Lung (tissue), 12 donors: ENCODE measurements around the gene NRCAM. TPM values are rescaled to one million over a fixed set of nuclear protein-coding genes. Genes with fewer than 3 reads are reported as not detected.

Experiments used
- ATAC-seq: fragments of 200-7000 bp; cut with Tn5 transposase; one replicate; pipeline ENCODE4 v1.9.1; 2020; ENCODE audit warnings: moderate number of reproducible peaks; ENCODE audit not compliant: insufficient read depth, low FRiP score
- DNase-seq, 3 donors: peaks; one replicate each; pipeline ENCODE4 v3.0.0-alpha.2; 2013 to 2017
- H3K27ac ChIP-seq, 2 donors: one replicate each; pipeline ENCODE4 v1.5.1; 2013; ENCODE audit warnings: mild to moderate bottlenecking in 2 of 2, moderate library complexity in 2 of 2, control low read depth in 1 of 2, inconsistent platforms in 1 of 2, low read depth in 1 of 2, low read length in 1 of 2
- H3K27me3 ChIP-seq, 3 donors: one replicate each; pipeline ENCODE4 v1.5.1; 2013; ENCODE audit warnings: low read length in 2 of 3; ENCODE audit not compliant: control insufficient read depth in 3 of 3, insufficient read depth in 3 of 3
- H3K36me3 ChIP-seq, 4 donors: one replicate each; pipeline ENCODE4 v1.5.1; 2013; ENCODE audit warnings: low read length in 4 of 4, mild to moderate bottlenecking in 1 of 4, moderate library complexity in 1 of 4; ENCODE audit not compliant: control insufficient read depth in 4 of 4, insufficient read depth in 4 of 4
- H3K4me1 ChIP-seq, 5 donors: one replicate each; pipeline ENCODE4 v1.5.1; 2013; ENCODE audit warnings: low read length in 5 of 5, mild to moderate bottlenecking in 2 of 5, moderate library complexity in 1 of 5; ENCODE audit not compliant: control insufficient read depth in 5 of 5, insufficient read depth in 5 of 5
- H3K4me3 ChIP-seq: one replicate; pipeline ENCODE4 v1.5.1; 2013; ENCODE audit warnings: mild to moderate bottlenecking, control low read depth, moderate library complexity
- H3K9ac ChIP-seq, 2 donors: one replicate each; pipeline ENCODE4 v1.5.1; 2013; ENCODE audit warnings: low read length in 2 of 2, control low read depth in 1 of 2; ENCODE audit not compliant: insufficient read depth in 1 of 2
- H3K9me3 ChIP-seq, 4 donors: one replicate each; pipeline ENCODE4 v1.5.1; 2013; ENCODE audit warnings: low read length in 3 of 4, mild to moderate bottlenecking in 1 of 4, moderate library complexity in 1 of 4; ENCODE audit not compliant: control insufficient read depth in 4 of 4, insufficient read depth in 3 of 4
- WGBS, 2 donors: extraction: QIAGEN DNeasy Blood & Tissue Kit; methylation state at CpG; one replicate each; pipeline ENCODE4 v1.1.7; 2013; 5-methylcytosine and 5-hydroxymethylcytosine counted together
- polyA plus RNA-seq, 2 donors: library from polyadenylated mRNA; stranded (reverse); fragments of 200-250 nt; gene quantifications; one replicate each; pipeline ENCODE4 v1.2.1, GENCODE V29; 2013
- total RNA-seq, 2 donors: library from RNA; depleted of rRNA in 1 of 2; stranded (reverse); fragments of >200 nt in 1 of 2; gene quantifications; one replicate each; pipeline ENCODE4 v1.2.1, GENCODE V29; 2014 to 2021
- TF ChIP-seq, protein P1 (sequence below): IDR thresholded peaks from 2 replicates; pipeline ENCODE4 v1.5.1; 2012; ENCODE audit warnings: mild to moderate bottlenecking; ENCODE audit errors: control extremely low read depth, extremely low read depth
- donor health status: control.
- donor health status: control.
- donor health status: Bipolar disorder and iron deficiency.
- donor health status: healthy.
- donor health status: DM: yes; HTN: yes; CAD: no.

Gene NRCAM
- total and polyA plus RNA-seq, 4 donors = 2.5 to 32.4 (median 11.0) TPM

DNA sequence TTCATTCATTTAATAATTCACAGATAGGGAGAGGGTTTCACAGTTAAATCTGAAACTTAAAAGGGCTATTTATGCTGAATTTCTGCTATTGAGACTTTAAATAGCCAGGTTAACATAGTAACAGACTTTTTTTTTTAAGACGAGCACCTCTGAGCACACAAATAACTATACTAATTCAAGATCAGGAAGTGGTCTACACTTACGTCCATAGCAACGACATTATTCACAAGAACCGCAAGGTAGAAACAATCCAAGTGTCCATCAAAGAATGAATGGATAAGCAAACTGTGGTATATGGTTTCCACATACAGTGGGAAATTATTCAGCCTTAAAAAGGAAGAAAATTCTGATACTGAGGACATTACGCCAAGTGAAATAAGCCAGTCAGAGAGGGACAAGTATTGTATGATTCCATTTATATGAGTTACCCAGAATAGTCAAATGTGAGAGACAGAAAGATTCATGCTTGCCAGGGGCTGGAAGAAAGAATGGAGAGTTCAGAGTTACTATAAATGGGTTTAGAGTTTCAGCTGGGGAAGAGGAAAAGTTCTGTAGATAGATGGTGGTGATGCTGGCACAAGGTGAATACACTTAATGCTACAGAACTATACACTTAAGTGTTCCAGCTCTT, 185.7 kb downstream of the NRCAM start:
- no peak overlapping the region for H3K27ac ChIP-seq
- 34 to 45% methylated on average over 5 of the region's 5 CpGs for WGBS, 2 donors
- DNase-seq = no peak
- no peak for ATAC-seq
- H3K4me1 ChIP-seq = peaks cover 0 to 3% (median 0%) of the 10 kb centered on the region in 5 donors
- TF ChIP-seq, protein P1, sequence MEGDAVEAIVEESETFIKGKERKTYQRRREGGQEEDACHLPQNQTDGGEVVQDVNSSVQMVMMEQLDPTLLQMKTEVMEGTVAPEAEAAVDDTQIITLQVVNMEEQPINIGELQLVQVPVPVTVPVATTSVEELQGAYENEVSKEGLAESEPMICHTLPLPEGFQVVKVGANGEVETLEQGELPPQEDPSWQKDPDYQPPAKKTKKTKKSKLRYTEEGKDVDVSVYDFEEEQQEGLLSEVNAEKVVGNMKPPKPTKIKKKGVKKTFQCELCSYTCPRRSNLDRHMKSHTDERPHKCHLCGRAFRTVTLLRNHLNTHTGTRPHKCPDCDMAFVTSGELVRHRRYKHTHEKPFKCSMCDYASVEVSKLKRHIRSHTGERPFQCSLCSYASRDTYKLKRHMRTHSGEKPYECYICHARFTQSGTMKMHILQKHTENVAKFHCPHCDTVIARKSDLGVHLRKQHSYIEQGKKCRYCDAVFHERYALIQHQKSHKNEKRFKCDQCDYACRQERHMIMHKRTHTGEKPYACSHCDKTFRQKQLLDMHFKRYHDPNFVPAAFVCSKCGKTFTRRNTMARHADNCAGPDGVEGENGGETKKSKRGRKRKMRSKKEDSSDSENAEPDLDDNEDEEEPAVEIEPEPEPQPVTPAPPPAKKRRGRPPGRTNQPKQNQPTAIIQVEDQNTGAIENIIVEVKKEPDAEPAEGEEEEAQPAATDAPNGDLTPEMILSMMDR = no peak
- H3K4me3 ChIP-seq = no peak overlapping the region
- no peaks in the 10 kb centered on the region for H3K9me3 ChIP-seq
- H3K9ac ChIP-seq = no peak overlapping the region
- no peaks in the 10 kb centered on the region for H3K27me3 ChIP-seq
- no peaks in the 10 kb centered on the region for H3K36me3 ChIP-seq

DNA sequence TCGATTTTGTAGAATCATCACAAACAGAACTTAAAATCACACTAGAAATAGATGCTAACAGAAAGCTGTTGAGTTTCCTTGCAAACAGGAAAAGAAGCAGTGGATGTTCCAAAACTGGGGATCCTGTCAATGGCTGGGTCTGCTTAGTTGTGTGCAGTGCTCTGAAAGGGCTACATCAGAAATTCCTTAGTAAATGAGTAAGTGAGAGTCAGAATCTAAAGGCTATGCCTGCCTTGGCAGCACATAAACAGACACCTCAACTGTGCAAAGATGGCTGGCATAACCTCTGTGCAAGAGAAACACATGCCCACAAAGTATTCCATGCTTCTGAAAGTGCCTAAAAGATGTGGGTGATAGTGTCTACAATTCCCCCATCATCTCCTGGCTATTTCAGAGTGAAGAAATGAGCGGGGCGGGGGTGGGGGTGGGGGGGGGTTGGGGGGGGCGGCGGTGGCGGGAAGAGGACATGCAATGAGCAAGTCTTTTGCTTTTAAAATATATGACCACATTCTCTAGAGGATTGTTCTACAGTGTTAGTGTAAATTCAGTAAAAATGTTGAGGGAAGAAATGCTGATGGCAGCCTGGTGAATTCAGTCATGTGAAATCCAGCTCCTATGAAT, 187.9 kb downstream of the NRCAM start:
- Histone ChIP-seq H3K4me3 (no peak overlapping the region), H3K27ac (no peak overlapping the region), H3K4me1 (peaks cover 0 to 3% (median 0%) of the 10 kb centered on the region in 5 donors), H3K36me3 (no peaks in the 10 kb centered on the region), H3K9me3 (no peaks in the 10 kb centered on the region), H3K9ac (no peak overlapping the region), H3K27me3 (no peaks in the 10 kb centered on the region)
- TF ChIP-seq, protein P1 = no peak
- ATAC-seq (no peak), DNase-seq (no peak)
- WGBS, 2 donors = 65 to 83% methylated on average over 6 of the region's 6 CpGs

DNA sequence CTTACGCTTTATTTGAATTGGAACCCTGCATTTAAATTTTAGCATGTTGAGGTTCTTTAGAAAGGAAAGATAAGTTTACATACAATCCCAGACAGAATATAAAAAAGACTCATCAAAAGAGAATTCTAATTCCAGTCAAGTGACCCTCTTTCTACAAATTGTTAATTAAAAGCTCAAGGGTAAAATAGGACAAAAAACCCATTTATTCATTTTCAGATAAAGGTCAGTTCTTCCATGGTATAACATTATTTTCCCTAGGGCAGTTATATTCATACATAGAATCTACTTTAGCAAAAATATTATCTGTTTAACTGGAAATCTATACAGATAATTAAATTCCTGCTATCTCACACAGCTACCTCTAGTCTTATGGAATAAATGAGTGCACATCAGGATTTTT, 188.6 kb downstream of the NRCAM start:
- Histone ChIP-seq H3K27me3 (no peaks in the 10 kb centered on the region), H3K27ac (no peak overlapping the region), H3K9me3 (no peaks in the 10 kb centered on the region), H3K4me1 (peaks cover 0 to 3% (median 0%) of the 10 kb centered on the region in 5 donors), H3K4me3 (no peak overlapping the region), H3K9ac (no peak overlapping the region), H3K36me3 (no peaks in the 10 kb centered on the region)
- TF ChIP-seq, protein P1 = no peak
- no peak for ATAC-seq
- 97 to 100% methylated on average over 1 of the region's 1 CpG for WGBS, 2 donors
- DNase-seq = no peak
